Chondrocyte (in vitro differentiated cells): ENCODE measurements around the gene CDH6. TPM values are rescaled to one million over a fixed set of nuclear protein-coding genes. Genes with fewer than 3 reads are reported as not detected.
A peak's percentile ranks its signal among the peaks of the same experiment; 100 is the strongest.

Experiments used
- DNase-seq: peaks from one replicate; pipeline ENCODE4 v3.0.0; 2021; ENCODE audit warnings: mixed read lengths, low spot score
- H3K27ac Mint-ChIP-seq: one replicate; pipeline ENCODE4 v1.8.0; 2021; ENCODE audit warnings: mild to moderate bottlenecking, moderate library complexity, mixed read lengths; ENCODE audit not compliant: unreplicated experiment
- H3K27me3 Mint-ChIP-seq: 2 replicates; pipeline ENCODE4 v1.8.0; 2021; ENCODE audit warnings: low read depth, mixed read lengths
- H3K36me3 Mint-ChIP-seq: 2 replicates; pipeline ENCODE4 v1.8.0; 2021; ENCODE audit warnings: low read depth, mixed read lengths
- H3K4me1 Mint-ChIP-seq: 2 replicates; pipeline ENCODE4 v1.8.0; 2021; ENCODE audit warnings: low read depth, mild to moderate bottlenecking, mixed read lengths
- H3K4me3 Mint-ChIP-seq: one replicate; pipeline ENCODE4 v1.8.0; 2021; ENCODE audit warnings: mild to moderate bottlenecking, moderate library complexity, mixed read lengths; ENCODE audit not compliant: unreplicated experiment
- H3K9me3 Mint-ChIP-seq: 2 replicates; pipeline ENCODE4 v1.8.0; 2021; ENCODE audit warnings: low read depth, mixed read lengths
- CTCF ChIP-seq: fragments of 200-600 bp; sonication (generic); IDR thresholded peaks from 2 replicates; pipeline ENCODE4 v1.5.0; 2021; ENCODE audit warnings: antibody characterized with exemption, mild to moderate bottlenecking, moderate library complexity
- total RNA-seq: library from RNA; stranded (reverse); gene quantifications from 3 replicates; pipeline ENCODE4 v1.2.1, GENCODE V29; 2021

Gene CDH6
- total RNA-seq, 1 donor from 2014 or later = 50.7 TPM

DNA sequence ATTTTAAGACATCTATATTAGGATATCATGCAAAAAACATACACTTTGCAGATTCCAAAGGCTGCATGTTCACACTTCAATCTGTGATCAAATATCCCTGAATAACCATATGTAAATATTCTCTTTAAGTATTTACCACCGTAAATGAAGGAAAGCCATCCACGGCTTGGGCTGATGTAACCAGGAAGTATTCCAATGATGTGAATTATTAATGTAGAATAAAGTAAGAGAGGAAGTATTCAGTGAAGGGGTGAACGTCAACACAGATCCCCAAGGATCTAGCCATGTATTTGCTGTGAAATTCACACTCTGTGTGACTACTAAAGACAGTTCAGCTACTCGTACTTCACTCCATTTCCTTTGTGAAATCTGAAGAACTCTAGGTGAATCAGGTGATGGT, 75.2 kb downstream of the CDH6 start:
- DNase-seq = no peak
- H3K4me3 Mint-ChIP-seq = no peak overlapping the region
- peaks cover 31% of the 10 kb centered on the region for H3K4me1 Mint-ChIP-seq
- H3K9me3 Mint-ChIP-seq = no peaks in the 10 kb centered on the region
- no peaks in the 10 kb centered on the region for H3K27me3 Mint-ChIP-seq
- peaks cover 4% of the 10 kb centered on the region for H3K36me3 Mint-ChIP-seq
- TF ChIP-seq CTCF = no peak
- H3K27ac Mint-ChIP-seq = peak overlapping the region; percentile 20

- Mint-ChIP-seq H3K4me1 (peaks cover 37% of the 10 kb centered on the region), H3K4me3 (no peak overlapping the region), H3K27me3 (no peaks in the 10 kb centered on the region), H3K9me3 (no peaks in the 10 kb centered on the region), H3K36me3 (peaks cover 4% of the 10 kb centered on the region), H3K27ac (no peak overlapping the region)
- DNase-seq = no peak
- TF ChIP-seq CTCF = no peak
These were observed 75.8 kb downstream of the CDH6 start for GRCh38 chr5:31269259-31269658.

DNA sequence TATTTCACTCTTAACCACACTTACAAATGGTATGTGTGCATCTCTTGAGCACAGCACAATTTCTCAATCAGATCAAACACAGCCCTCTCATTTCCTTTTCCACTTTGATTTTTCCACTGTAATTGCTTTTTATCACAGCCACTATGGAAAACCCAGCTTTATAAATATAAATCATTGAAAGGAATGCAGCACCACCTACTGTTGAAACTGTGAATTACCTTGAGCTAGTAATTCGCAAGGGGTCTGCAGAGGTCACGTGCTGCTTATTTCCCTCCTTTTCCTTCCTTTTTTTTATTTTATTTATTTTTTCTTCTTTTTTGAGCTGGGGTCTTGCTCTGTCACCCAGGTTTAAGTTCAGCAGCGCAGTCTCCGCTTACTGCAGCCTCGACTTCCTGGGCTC, 76.9 kb downstream of the CDH6 start:
- Mint-ChIP-seq H3K4me3 (no peak overlapping the region), H3K4me1 (peaks cover 41% of the 10 kb centered on the region), H3K9me3 (no peaks in the 10 kb centered on the region), H3K27me3 (no peaks in the 10 kb centered on the region), H3K27ac (no peak overlapping the region), H3K36me3 (peaks cover 4% of the 10 kb centered on the region)
- TF ChIP-seq CTCF = peak; percentile 83
- no peak for DNase-seq

DNA sequence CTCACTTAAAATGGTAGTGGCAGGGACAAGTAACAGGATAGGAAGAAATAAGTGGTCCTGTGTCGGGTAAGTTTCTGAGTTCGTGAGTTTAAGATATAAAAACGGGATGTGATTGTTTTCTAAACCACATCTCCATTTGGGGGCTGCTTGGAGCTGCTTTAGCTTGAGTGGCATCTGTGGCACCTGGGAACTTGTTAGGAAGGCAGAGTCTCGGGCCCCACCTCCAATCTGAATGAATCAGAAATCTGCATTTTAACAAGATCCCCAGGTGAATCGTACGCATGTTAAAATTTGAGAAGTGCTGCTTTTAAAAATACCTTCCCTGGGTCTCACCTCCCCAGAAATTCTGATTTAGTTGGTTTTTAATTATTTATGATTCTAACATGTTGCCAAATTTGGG, 78.1 kb downstream of the CDH6 start:
- no peak for TF ChIP-seq CTCF
- Mint-ChIP-seq H3K36me3 (peaks cover 7% of the 10 kb centered on the region), H3K27me3 (no peaks in the 10 kb centered on the region), H3K4me3 (no peak overlapping the region), H3K4me1 (peaks cover 41% of the 10 kb centered on the region), H3K9me3 (no peaks in the 10 kb centered on the region), H3K27ac (no peak overlapping the region)
- DNase-seq = no peak

DNA sequence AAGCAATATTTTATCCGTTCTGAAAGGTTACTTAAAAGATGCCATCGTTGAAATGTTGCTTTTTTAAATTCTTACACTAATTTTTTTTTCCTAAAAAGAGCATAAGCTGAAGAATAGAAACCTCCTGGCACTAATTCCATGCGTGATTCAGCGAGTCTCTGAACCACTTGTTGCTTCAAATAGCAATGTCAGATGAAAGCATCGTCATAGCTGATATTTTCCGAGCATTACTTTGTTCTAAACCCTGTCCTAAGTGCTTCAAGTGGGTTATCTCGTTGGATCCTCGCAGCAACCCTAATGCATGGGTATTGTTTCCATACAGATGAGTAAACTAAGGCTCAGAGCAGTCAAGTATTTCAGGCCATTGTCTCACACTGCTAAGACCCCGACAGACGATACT, 79.7 kb downstream of the CDH6 start:
- Mint-ChIP-seq H3K36me3 (peaks cover 2% of the 10 kb centered on the region), H3K4me3 (no peak overlapping the region)
- TF ChIP-seq CTCF = no peak

More for the DNA sequence above, 79.7 kb downstream of the CDH6 start:
- Mint-ChIP-seq H3K27ac (no peak overlapping the region), H3K4me1 (peaks cover 30% of the 10 kb centered on the region), H3K27me3 (no peaks in the 10 kb centered on the region), H3K9me3 (no peaks in the 10 kb centered on the region)
- no peak for DNase-seq
